ENCODE measurements around the gene GUCY1A1.

GUCY1A1 gene, protein sequence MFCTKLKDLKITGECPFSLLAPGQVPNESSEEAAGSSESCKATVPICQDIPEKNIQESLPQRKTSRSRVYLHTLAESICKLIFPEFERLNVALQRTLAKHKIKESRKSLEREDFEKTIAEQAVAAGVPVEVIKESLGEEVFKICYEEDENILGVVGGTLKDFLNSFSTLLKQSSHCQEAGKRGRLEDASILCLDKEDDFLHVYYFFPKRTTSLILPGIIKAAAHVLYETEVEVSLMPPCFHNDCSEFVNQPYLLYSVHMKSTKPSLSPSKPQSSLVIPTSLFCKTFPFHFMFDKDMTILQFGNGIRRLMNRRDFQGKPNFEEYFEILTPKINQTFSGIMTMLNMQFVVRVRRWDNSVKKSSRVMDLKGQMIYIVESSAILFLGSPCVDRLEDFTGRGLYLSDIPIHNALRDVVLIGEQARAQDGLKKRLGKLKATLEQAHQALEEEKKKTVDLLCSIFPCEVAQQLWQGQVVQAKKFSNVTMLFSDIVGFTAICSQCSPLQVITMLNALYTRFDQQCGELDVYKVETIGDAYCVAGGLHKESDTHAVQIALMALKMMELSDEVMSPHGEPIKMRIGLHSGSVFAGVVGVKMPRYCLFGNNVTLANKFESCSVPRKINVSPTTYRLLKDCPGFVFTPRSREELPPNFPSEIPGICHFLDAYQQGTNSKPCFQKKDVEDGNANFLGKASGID

DNA sequence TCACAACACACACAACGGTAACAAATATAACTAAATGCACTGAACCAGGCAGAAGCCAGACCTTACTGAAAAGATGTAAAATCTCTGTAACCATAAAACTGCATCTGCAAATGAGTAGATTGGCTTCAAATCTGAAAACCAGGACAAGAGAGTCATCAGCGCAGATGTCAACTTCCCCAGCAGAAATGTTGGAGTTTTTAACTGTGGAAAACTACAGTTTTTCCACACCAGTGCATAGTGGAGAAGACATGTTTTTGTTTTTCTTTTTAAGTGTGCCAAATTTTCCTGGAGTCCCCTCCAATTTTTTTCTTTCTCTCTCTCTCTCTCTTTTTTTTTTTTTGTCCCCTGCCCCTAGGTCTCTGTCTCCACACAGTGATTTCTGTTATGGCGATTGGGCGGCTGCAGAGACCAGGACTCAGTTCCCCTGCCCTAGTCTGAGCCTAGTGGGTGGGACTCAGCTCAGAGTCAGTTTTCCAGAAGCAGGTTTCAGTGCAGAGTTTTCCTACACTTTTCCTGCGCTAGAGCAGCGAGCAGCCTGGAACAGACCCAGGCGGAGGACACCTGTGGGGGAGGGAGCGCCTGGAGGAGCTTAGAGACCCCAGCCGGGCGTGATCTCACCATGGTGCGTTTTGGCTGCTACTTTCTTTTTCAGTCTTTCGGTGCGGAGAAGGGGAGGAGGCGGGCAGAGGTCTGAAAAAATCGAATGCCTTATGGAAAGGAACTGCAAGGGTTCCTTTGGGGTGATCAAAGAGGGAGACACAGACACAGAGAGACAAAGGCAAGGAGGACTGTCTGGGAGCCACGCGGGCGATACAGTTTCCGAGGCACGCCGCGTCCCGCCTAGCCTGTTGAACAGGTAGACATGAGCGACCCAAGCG, at the start of gene GUCY1A1:
GUCY1A1 (plus strand) TSS at position 505 of the 878 bp plus-strand sequence. CDS start 30,020 bp downstream, outside the sequence.
- Histone ChIP-seq H3K4me3 (ENCODE audit: low read depth in 1 of 2, low read length in 2 of 2) (peak within 1 kb of the TSS; percentile 76 to 77), H3K9me3 (ENCODE audit: control insufficient read depth in 1 of 2, low read length in 2 of 2) (no peaks in the 10 kb centered on the region), H3K27ac (ENCODE audit: low read depth, low read length) (peak within 1 kb of the TSS; percentile 72), H3K9ac (ENCODE audit: low read depth in 1 of 2, low read length in 2 of 2) (peak within 1 kb of the TSS; percentile 66 to 69), H3K27me3 (ENCODE audit: control insufficient read depth in 1 of 2, insufficient read depth in 2 of 2, low read length in 2 of 2) (no peaks in the 10 kb centered on the region), H3K36me3 (ENCODE audit: control insufficient read depth in 1 of 2, insufficient read depth in 2 of 2, low read length in 2 of 2) (no peaks in the 10 kb centered on the region), H3K4me1 (ENCODE audit: control insufficient read depth in 1 of 2, insufficient read depth in 2 of 2, low read length in 2 of 2) (peaks cover 0 to 4% of the 10 kb centered on the region in 2 donors)

DNA sequence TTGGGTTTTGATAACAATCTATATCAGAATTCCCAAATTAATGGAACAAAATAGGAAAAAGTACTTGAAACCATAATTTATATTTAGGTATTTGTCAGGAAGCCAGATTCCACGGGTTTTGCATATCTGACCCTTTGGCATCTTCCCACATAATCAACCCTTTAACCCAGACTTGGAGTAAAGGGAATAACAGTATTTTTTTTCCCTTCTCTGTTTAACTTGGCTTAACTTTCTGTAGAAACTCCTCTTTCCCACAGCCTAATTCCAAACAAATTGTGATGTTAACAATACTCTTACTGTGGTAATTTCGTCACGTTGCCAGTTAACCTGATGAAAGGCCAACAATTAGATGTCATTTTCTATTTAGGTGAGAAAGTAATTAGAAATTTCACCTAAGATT, 49.4 kb upstream of the GUCY1A1 start:
- no peaks in the 10 kb centered on the region for H3K36me3 ChIP-seq (ENCODE audit: control insufficient read depth in 1 of 2, insufficient read depth in 2 of 2, low read length in 2 of 2)
- no peaks in the 10 kb centered on the region for H3K4me1 ChIP-seq (ENCODE audit: control insufficient read depth in 1 of 2, insufficient read depth in 2 of 2, low read length in 2 of 2)
- H3K4me3 ChIP-seq (ENCODE audit: low read depth in 1 of 2, low read length in 2 of 2) = no peak overlapping the region
- no peaks in the 10 kb centered on the region for H3K9me3 ChIP-seq (ENCODE audit: control insufficient read depth in 1 of 2, low read length in 2 of 2)
- H3K27ac ChIP-seq (ENCODE audit: low read depth, low read length) = no peak overlapping the region
- no peak overlapping the region for H3K9ac ChIP-seq (ENCODE audit: low read depth in 1 of 2, low read length in 2 of 2)
- H3K27me3 ChIP-seq (ENCODE audit: control insufficient read depth in 1 of 2, insufficient read depth in 2 of 2, low read length in 2 of 2) = no peaks in the 10 kb centered on the region

DNA sequence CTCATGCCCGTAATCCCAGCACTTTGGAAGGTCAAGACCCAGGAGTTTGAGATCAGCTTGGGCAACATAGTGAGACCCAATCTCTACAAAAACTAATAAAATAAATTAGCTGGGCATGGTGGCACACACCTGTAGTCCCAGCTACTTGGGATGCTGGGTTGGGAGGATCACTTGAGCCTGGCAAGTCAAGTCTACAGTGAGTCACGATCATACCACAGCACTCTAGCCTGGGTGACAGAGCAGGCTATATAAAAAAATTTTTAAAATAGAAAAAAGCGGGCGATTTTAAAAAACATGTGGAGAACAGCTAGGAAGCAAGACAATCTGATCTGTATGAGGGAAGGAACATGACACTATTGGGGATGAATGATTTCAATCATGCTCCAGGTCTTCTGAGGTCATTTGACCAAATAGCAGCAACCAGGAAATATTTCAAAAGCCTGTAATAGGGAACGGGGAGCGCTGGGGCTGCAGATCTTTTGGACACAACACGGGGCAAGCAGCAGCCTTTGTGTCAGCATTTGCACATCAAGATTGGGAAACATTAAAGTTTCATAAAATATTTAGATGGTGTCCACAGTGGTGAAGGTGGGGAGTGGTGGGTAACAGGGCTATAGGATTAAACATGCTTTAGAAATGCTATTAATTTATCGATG, 48.3 kb upstream of the GUCY1A1 start:
- Histone ChIP-seq H3K27ac (ENCODE audit: low read depth, low read length) (no peak overlapping the region), H3K9me3 (ENCODE audit: control insufficient read depth in 1 of 2, low read length in 2 of 2) (no peaks in the 10 kb centered on the region), H3K4me3 (ENCODE audit: low read depth in 1 of 2, low read length in 2 of 2) (no peak overlapping the region), H3K27me3 (ENCODE audit: control insufficient read depth in 1 of 2, insufficient read depth in 2 of 2, low read length in 2 of 2) (no peaks in the 10 kb centered on the region), H3K9ac (ENCODE audit: low read depth in 1 of 2, low read length in 2 of 2) (no peak overlapping the region), H3K4me1 (ENCODE audit: control insufficient read depth in 1 of 2, insufficient read depth in 2 of 2, low read length in 2 of 2) (no peaks in the 10 kb centered on the region), H3K36me3 (ENCODE audit: control insufficient read depth in 1 of 2, insufficient read depth in 2 of 2, low read length in 2 of 2) (no peaks in the 10 kb centered on the region)

DNA sequence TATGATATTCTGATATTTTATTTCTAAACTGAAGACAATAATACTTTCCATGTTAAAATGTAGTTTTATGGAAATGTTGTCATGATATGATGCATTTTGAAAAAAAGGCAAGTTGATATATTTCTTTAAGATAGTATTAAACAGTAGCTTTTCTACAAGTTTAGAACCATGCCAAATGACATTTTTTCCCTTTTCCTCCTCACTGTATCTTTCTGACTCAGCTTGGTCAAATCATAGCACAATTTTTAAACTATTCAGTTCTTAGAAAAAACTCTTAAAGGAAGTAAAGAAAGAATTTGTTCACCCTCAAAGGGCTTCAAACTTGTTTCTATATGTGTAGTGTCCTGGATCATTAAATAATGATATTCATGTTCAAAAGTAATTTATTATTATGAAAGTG, 46.0 kb upstream of the GUCY1A1 start:
- Histone ChIP-seq H3K9me3 (ENCODE audit: control insufficient read depth in 1 of 2, low read length in 2 of 2) (no peaks in the 10 kb centered on the region), H3K9ac (ENCODE audit: low read depth in 1 of 2, low read length in 2 of 2) (no peak overlapping the region), H3K4me3 (ENCODE audit: low read depth in 1 of 2, low read length in 2 of 2) (no peak overlapping the region), H3K36me3 (ENCODE audit: control insufficient read depth in 1 of 2, insufficient read depth in 2 of 2, low read length in 2 of 2) (no peaks in the 10 kb centered on the region), H3K27ac (ENCODE audit: low read depth, low read length) (no peak overlapping the region), H3K27me3 (ENCODE audit: control insufficient read depth in 1 of 2, insufficient read depth in 2 of 2, low read length in 2 of 2) (no peaks in the 10 kb centered on the region), H3K4me1 (ENCODE audit: control insufficient read depth in 1 of 2, insufficient read depth in 2 of 2, low read length in 2 of 2) (no peaks in the 10 kb centered on the region)

DNA sequence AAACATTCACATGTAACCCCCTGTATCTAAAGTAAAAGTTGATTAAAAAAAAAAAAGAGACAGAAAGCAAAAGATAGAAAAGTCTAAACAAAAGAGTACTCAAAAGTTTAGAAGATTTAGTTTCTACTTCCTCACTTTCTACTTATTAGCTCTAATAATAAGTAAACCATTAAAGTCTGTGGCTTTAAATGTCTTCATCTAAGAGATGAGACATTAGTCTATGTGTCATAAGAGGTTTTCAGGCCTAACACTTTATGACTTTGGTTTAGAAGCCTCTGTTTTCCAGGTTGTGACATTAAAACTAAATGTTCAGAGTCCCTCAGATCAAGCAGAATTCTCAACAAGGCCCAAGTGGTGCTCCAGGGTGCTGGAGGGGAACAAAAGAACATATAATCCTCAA, 42.2 kb upstream of the GUCY1A1 start:
- Histone ChIP-seq H3K36me3 (ENCODE audit: control insufficient read depth in 1 of 2, insufficient read depth in 2 of 2, low read length in 2 of 2) (no peaks in the 10 kb centered on the region), H3K9me3 (ENCODE audit: control insufficient read depth in 1 of 2, low read length in 2 of 2) (no peaks in the 10 kb centered on the region), H3K4me3 (ENCODE audit: low read depth in 1 of 2, low read length in 2 of 2) (no peak overlapping the region), H3K4me1 (ENCODE audit: control insufficient read depth in 1 of 2, insufficient read depth in 2 of 2, low read length in 2 of 2) (no peaks in the 10 kb centered on the region), H3K9ac (ENCODE audit: low read depth in 1 of 2, low read length in 2 of 2) (no peak overlapping the region), H3K27me3 (ENCODE audit: control insufficient read depth in 1 of 2, insufficient read depth in 2 of 2, low read length in 2 of 2) (no peaks in the 10 kb centered on the region), H3K27ac (ENCODE audit: low read depth, low read length) (no peak overlapping the region)

DNA sequence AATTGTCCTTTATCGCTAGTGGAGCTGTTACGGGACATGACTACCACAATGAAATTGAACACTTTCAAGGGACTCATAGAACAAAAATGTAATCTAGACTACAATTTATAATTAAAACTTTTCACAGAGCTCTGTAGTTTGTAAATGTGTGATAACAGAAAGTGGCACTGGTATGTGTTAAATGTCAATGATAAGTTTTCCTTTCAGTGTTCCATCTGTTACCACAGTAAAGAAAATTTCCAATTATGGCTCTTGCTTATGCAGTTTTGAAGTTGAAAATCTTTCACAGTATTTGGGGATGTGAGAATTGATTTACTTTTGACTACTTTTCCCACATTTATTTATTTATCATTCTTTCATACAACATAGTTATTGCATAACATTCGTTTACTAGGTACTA, 40.1 kb upstream of the GUCY1A1 start:
- Histone ChIP-seq H3K9me3 (ENCODE audit: control insufficient read depth in 1 of 2, low read length in 2 of 2) (no peaks in the 10 kb centered on the region), H3K27me3 (ENCODE audit: control insufficient read depth in 1 of 2, insufficient read depth in 2 of 2, low read length in 2 of 2) (no peaks in the 10 kb centered on the region)

DNA sequence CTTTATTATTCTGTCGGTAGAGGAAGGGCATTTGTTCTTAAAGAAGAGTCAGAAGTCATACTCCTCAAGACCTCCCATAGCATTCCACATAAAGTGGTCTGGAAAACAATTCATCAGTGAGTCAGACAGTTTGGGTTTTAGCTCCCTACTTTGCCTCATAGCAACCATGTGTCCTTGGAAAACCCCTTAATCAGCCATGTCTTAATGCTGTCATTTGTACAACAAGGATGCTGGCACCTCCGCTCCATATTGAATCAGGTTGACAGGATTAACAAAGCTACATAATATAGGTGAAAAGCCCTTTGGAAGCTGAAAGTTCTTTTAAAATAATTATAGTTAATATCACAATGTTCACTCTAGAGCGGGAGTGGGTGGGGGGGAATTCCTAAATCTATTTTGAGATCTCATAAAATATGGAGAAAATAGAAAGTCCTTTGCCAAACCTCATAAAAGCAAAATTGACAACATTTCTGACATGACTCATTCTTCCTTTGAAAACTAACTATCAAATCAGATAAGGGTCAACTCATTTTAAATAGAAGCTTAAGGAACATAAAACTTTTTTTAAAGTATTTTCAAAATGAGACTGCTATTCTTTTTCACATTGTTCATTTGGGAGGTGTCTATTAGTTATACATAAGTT, 37.3 kb upstream of the GUCY1A1 start:
- H3K4me1 ChIP-seq (ENCODE audit: control insufficient read depth in 1 of 2, insufficient read depth in 2 of 2, low read length in 2 of 2) = no peaks in the 10 kb centered on the region
- H3K9ac ChIP-seq (ENCODE audit: low read depth in 1 of 2, low read length in 2 of 2) = no peak overlapping the region
- no peaks in the 10 kb centered on the region for H3K9me3 ChIP-seq (ENCODE audit: control insufficient read depth in 1 of 2, low read length in 2 of 2)
- H3K27me3 ChIP-seq (ENCODE audit: control insufficient read depth in 1 of 2, insufficient read depth in 2 of 2, low read length in 2 of 2) = no peaks in the 10 kb centered on the region
- no peak overlapping the region for H3K4me3 ChIP-seq (ENCODE audit: low read depth in 1 of 2, low read length in 2 of 2)
- no peaks in the 10 kb centered on the region for H3K36me3 ChIP-seq (ENCODE audit: control insufficient read depth in 1 of 2, insufficient read depth in 2 of 2, low read length in 2 of 2)
- H3K27ac ChIP-seq (ENCODE audit: low read depth, low read length) = no peak overlapping the region

More for the DNA sequence above, 40.1 kb upstream of the GUCY1A1 start:
- Histone ChIP-seq H3K36me3 (ENCODE audit: control insufficient read depth in 1 of 2, insufficient read depth in 2 of 2, low read length in 2 of 2) (no peaks in the 10 kb centered on the region), H3K4me3 (ENCODE audit: low read depth in 1 of 2, low read length in 2 of 2) (no peak overlapping the region), H3K4me1 (ENCODE audit: control insufficient read depth in 1 of 2, insufficient read depth in 2 of 2, low read length in 2 of 2) (no peaks in the 10 kb centered on the region), H3K9ac (ENCODE audit: low read depth in 1 of 2, low read length in 2 of 2) (no peak overlapping the region), H3K27ac (ENCODE audit: low read depth, low read length) (no peak overlapping the region)

DNA sequence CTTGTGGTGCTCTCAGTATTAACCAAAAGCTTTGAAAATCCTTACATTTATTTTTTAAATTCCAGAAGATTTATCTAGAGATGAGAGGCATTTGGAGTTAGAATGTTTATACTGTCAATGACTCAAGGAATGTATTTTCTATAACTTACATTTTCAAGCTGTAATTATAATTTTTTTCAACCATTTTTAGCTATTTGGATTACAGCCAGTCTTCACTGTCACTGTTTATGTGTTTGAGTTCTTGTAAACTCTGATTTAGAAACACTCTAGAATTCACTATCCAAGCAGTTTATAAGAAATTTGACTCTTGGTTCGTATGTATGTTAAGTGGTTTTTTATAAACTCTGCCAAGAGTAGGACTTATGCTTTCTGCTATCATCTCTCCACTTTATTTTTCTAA, 36.7 kb upstream of the GUCY1A1 start:
- Histone ChIP-seq H3K27ac (ENCODE audit: low read depth, low read length) (no peak overlapping the region), H3K4me3 (ENCODE audit: low read depth in 1 of 2, low read length in 2 of 2) (no peak overlapping the region), H3K4me1 (ENCODE audit: control insufficient read depth in 1 of 2, insufficient read depth in 2 of 2, low read length in 2 of 2) (no peaks in the 10 kb centered on the region), H3K36me3 (ENCODE audit: control insufficient read depth in 1 of 2, insufficient read depth in 2 of 2, low read length in 2 of 2) (no peaks in the 10 kb centered on the region), H3K27me3 (ENCODE audit: control insufficient read depth in 1 of 2, insufficient read depth in 2 of 2, low read length in 2 of 2) (no peaks in the 10 kb centered on the region), H3K9ac (ENCODE audit: low read depth in 1 of 2, low read length in 2 of 2) (no peak overlapping the region), H3K9me3 (ENCODE audit: control insufficient read depth in 1 of 2, low read length in 2 of 2) (no peaks in the 10 kb centered on the region)

DNA sequence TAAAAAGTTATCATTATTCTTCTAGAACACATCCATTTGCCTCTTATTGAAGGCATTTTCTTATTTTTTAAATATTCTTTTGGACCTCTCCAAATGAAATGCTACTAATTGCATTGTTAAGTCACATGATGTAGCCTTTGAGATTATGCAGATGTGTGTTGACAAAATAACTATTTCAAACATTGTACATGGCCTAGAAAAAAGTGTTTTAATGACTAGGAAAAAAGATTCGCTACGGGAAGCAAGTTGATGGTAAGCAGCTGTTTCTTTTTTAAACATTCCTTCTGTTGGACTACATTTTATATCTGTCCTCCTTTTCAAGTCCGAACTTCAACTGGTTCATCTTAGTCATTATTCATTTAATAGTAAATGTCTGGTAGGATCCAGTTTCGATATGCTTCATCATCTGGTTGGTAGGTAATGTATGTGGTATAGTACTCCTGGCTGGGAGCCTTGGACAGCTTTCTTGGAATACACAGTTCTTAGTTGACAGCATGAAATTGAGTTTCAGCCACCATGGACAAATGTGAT, 34.3 kb upstream of the GUCY1A1 start:
- H3K4me3 ChIP-seq (ENCODE audit: low read depth in 1 of 2, low read length in 2 of 2) = no peak overlapping the region
- H3K27ac ChIP-seq (ENCODE audit: low read depth, low read length) = no peak overlapping the region
- no peaks in the 10 kb centered on the region for H3K4me1 ChIP-seq (ENCODE audit: control insufficient read depth in 1 of 2, insufficient read depth in 2 of 2, low read length in 2 of 2)
- no peaks in the 10 kb centered on the region for H3K36me3 ChIP-seq (ENCODE audit: control insufficient read depth in 1 of 2, insufficient read depth in 2 of 2, low read length in 2 of 2)
- no peaks in the 10 kb centered on the region for H3K9me3 ChIP-seq (ENCODE audit: control insufficient read depth in 1 of 2, low read length in 2 of 2)
- no peak overlapping the region for H3K9ac ChIP-seq (ENCODE audit: low read depth in 1 of 2, low read length in 2 of 2)
- H3K27me3 ChIP-seq (ENCODE audit: control insufficient read depth in 1 of 2, insufficient read depth in 2 of 2, low read length in 2 of 2) = no peaks in the 10 kb centered on the region
